ENCODE data around the gene IHH.

The IHH gene

GRCh38 chr2:219026946-219027345 lies 33.8 kb downstream of the IHH start:
- no peak for DNase-seq (ENCODE audit: low spot score)
- no peak overlapping the region for H3K27ac ChIP-seq
- TF ChIP-seq CTCF (IDR thresholded peaks at IDR 0.05), result no peak

GRCh38 chr2:219025637-219026585 lies 34.8 kb downstream of the IHH start:
- Histone ChIP-seq H3K4me3 (no peak overlapping the region), H3K27ac (no peak overlapping the region)
- TF ChIP-seq CTCF (IDR thresholded peaks at IDR 0.05), result no peak
- no peak for DNase-seq (ENCODE audit: low spot score)

More at GRCh38 chr2:219026946-219027345, 33.8 kb downstream of the IHH start:
- H3K4me3 ChIP-seq, result no peak overlapping the region

GRCh38 chr2:219024059-219024458 lies 36.7 kb downstream of the IHH start:
- no peak for TF ChIP-seq CTCF (IDR thresholded peaks at IDR 0.05)
- H3K27ac ChIP-seq, result no peak overlapping the region
- no peak for DNase-seq (ENCODE audit: low spot score)
- no peak overlapping the region for H3K4me3 ChIP-seq

- H3K27ac ChIP-seq, result no peak overlapping the region
- DNase-seq (ENCODE audit: low spot score), result no peak
- no peak for TF ChIP-seq CTCF (IDR thresholded peaks at IDR 0.05)
- H3K4me3 ChIP-seq, result no peak overlapping the region
Observed at GRCh38 chr2:219023045-219023605, 37.6 kb downstream of the IHH start.

- no peak for DNase-seq (ENCODE audit: low spot score)
- no peak for TF ChIP-seq CTCF (IDR thresholded peaks at IDR 0.05)
- H3K27ac ChIP-seq, result no peak overlapping the region
- H3K4me3 ChIP-seq, result no peak overlapping the region
Observed at GRCh38 chr2:219022616-219023015, 38.1 kb downstream of the IHH start.

- no peak for DNase-seq (ENCODE audit: low spot score)
- Histone ChIP-seq H3K4me3 (no peak overlapping the region), H3K27ac (no peak overlapping the region)
- no peak for TF ChIP-seq CTCF (IDR thresholded peaks at IDR 0.05)
Observed at GRCh38 chr2:219022041-219022440, 38.7 kb downstream of the IHH start.

- Histone ChIP-seq H3K4me3 (no peak overlapping the region), H3K27ac (no peak overlapping the region)
- DNase-seq (ENCODE audit: low spot score), result no peak
- no peak for TF ChIP-seq CTCF (IDR thresholded peaks at IDR 0.05)
Observed at GRCh38 chr2:219021591-219021990, 39.1 kb downstream of the IHH start.
